ENCODE measurements around the gene MAST4.

DNA sequence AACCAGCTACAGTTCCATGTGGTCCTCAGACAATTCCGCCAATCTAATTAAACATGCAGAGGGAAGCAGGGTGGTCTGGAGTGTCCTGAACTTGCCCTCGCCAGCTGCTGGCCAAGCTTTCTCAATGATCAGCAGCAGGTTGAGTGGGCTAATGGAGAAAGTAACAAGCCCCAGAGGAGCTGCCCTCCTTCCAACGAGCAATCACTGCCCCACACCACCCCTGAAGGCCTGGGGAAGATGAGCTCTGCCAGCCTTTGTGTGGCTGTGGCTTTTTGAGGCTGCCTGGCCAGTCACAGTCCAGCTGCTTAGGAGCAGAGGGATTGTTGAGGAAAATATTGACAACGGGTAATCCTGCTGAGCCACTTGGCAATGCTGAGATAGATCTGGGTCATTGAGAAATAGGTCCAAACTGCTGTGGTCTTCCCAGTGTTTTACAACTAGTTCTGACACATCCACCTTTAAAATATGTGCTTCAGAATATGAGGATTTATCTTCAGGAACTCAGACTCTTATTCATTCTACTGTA lies 493.1 kb downstream of the MAST4 start:
- TF ChIP-seq CTCF (conservative IDR thresholded peaks at IDR 0.05; ENCODE audit: low read depth, low read length): no peak
- no peak for TF ChIP-seq NFE2L2 (IDR thresholded peaks at IDR 0.05; ENCODE audit: low read depth, low read length)
- no peak for TF ChIP-seq SMC3 (IDR thresholded peaks at IDR 0.05; ENCODE audit: low read depth, low read length)
- TF ChIP-seq CHD1 (IDR thresholded peaks at IDR 0.05; ENCODE audit: low read depth, low read length): no peak
- TF ChIP-seq ELK1 (IDR thresholded peaks at IDR 0.05; ENCODE audit: borderline replicate concordance, low read depth, low read length): no peak
- TF ChIP-seq USF2 (IDR thresholded peaks at IDR 0.05; ENCODE audit: low read depth, low read length): no peak
- no peak for TF ChIP-seq RCOR1 (IDR thresholded peaks at IDR 0.05; ENCODE audit: insufficient replicate concordance, low read length)
- TF ChIP-seq POLR2A (IDR thresholded peaks at IDR 0.05; ENCODE audit: low read depth, low read length): no peak
- no peak for TF ChIP-seq MXI1 (IDR thresholded peaks at IDR 0.05; ENCODE audit: borderline replicate concordance, low read depth, low read length)
- TF ChIP-seq MAZ (IDR thresholded peaks at IDR 0.05; ENCODE audit: borderline replicate concordance, low read depth, low read length): no peak
- TF ChIP-seq FOS (IDR thresholded peaks at IDR 0.05; ENCODE audit: low read depth, low read length): no peak
- no peak for TF ChIP-seq MAFK (IDR thresholded peaks at IDR 0.05; ENCODE audit: low read depth, low read length)
- TF ChIP-seq BHLHE40 (IDR thresholded peaks at IDR 0.05; ENCODE audit: low read depth, low read length): no peak

Measured in IMR-90 (cell line).